Measurements from ENCODE around the gene SNX6.

DNA sequence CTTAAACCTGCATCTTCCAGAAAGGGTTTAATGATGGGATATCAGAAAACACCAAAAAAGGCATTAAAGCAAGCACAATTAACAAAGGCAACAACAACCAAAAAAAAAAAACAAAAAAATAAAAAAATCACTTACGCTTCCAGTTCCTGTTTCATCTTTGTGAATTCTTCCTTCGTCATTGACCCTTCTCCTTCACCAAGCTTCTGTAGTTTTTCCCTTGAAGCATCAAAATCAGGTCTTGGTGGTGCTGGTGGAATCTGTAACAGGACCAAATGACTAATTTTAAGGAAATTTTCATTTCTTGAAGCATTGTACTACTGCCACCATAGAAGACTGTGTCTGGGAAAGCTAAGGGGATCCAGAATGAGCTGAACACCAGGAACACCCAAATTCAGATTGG is 24.5 kb downstream of the SNX6 start:
- TF ChIP-seq, protein P1, sequence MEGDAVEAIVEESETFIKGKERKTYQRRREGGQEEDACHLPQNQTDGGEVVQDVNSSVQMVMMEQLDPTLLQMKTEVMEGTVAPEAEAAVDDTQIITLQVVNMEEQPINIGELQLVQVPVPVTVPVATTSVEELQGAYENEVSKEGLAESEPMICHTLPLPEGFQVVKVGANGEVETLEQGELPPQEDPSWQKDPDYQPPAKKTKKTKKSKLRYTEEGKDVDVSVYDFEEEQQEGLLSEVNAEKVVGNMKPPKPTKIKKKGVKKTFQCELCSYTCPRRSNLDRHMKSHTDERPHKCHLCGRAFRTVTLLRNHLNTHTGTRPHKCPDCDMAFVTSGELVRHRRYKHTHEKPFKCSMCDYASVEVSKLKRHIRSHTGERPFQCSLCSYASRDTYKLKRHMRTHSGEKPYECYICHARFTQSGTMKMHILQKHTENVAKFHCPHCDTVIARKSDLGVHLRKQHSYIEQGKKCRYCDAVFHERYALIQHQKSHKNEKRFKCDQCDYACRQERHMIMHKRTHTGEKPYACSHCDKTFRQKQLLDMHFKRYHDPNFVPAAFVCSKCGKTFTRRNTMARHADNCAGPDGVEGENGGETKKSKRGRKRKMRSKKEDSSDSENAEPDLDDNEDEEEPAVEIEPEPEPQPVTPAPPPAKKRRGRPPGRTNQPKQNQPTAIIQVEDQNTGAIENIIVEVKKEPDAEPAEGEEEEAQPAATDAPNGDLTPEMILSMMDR (IDR thresholded peaks at IDR 0.05; ENCODE audit: low read depth, low read length, poor library complexity, severe bottlenecking), result no peak
- TF ChIP-seq EZH2phosphoT487 (IDR thresholded peaks at IDR 0.05; ENCODE audit: borderline replicate concordance, low read length), result no peak

All from DOHH2 (cell line).